SK-N-SH (cell line): ENCODE measurements around the gene STPG1. TPM values are rescaled to one million over a fixed set of nuclear protein-coding genes. Genes with fewer than 3 reads are reported as not detected.
"Not testable (repeated sequence)": the region's sequence is repeated elsewhere in the genome, so short reads cannot be mapped to it uniquely, and the experiment has no call there.

ENCODE experiments used
- CTCF ChIA-PET: fragments of 300-600, 350-600 bp; formaldehyde crosslinking; extraction: SDS; loops from one replicate; lab custom pipeline; 2021; lab: Yijun Ruan, JAX
- POLR2A ChIA-PET: fragments of 350-600 bp; sonication (Branson Sonifier 250); formaldehyde crosslinking; extraction: SDS; loops from one replicate; lab custom pipeline; 2020; ENCODE audit warnings: antibody characterized with exemption, inconsistent platforms; lab: Yijun Ruan, JAX
- DNase-seq: peaks from one replicate; pipeline ENCODE4 v3.0.0; 2012
- H2AFZ ChIP-seq: fragments of 200-600 bp; sonication (generic); 2 replicates; pipeline ENCODE4 v1.8.1; 2016; ENCODE audit warnings: antibody characterized with exemption, mild to moderate bottlenecking, low read depth
- H3F3A ChIP-seq: fragments of 200-600 bp; sonication (generic); replicated peaks from 2 replicates; pipeline ENCODE3; 2016; ENCODE audit warnings: antibody characterized with exemption, mild to moderate bottlenecking; ENCODE audit not compliant: insufficient read depth
- H3K27ac ChIP-seq, 2 experiments: fragments of 200-500 bp in 1 of 2; fragments of 200-600 bp in 1 of 2; sonication (Bioruptor generic) in 1 of 2; sonication (generic), shearing (Covaris generic) in 1 of 2; 2 replicates each; pipeline versions ENCODE4 v1.5.1 to v1.6.1; 2014 to 2016; ENCODE audit warnings: low read depth in 2 of 2, inconsistent platforms in 1 of 2, low read length in 1 of 2, mild to moderate bottlenecking in 1 of 2, mixed read lengths in 1 of 2
- H3K27me3 ChIP-seq: fragments of 200-600 bp; sonication (generic), shearing (Covaris generic); 2 replicates; pipeline ENCODE4 v1.6.1; 2016; ENCODE audit warnings: mixed run types; ENCODE audit not compliant: insufficient read depth
- H3K36me3 ChIP-seq, 2 experiments: fragments of 200-500 bp in 1 of 2; fragments of 200-600 bp in 1 of 2; sonication (Bioruptor generic) in 1 of 2; sonication (generic) in 1 of 2; replicated peaks in 1 of 2; 2 replicates each; pipeline versions ENCODE3 to v1.5.1; 2014 to 2016; ENCODE audit warnings: low read length in 1 of 2, mild to moderate bottlenecking in 1 of 2; ENCODE audit not compliant: insufficient read depth in 2 of 2, control insufficient read depth in 1 of 2
- H3K4me1 ChIP-seq, 2 experiments: fragments of 200-500 bp in 1 of 2; fragments of 200-600 bp in 1 of 2; sonication (Bioruptor generic) in 1 of 2; sonication (generic), shearing (Covaris generic) in 1 of 2; 2 replicates each; pipeline versions ENCODE4 v1.5.1 to v1.6.1; 2014 to 2016; ENCODE audit warnings: low read depth in 1 of 2, low read length in 1 of 2, mixed run types in 1 of 2; ENCODE audit not compliant: insufficient read depth in 2 of 2, control insufficient read depth in 1 of 2
- H3K4me2 ChIP-seq: fragments of 200-600 bp; sonication (generic), shearing (Covaris generic); 2 replicates; pipeline ENCODE4 v1.6.1; 2017; ENCODE audit warnings: mixed run types
- H3K4me3 ChIP-seq, 2 experiments: fragments of 200-500 bp in 1 of 2; fragments of 200-600 bp in 1 of 2; sonication (Bioruptor generic) in 1 of 2; sonication (generic), shearing (Covaris generic) in 1 of 2; 2 replicates each; pipeline versions ENCODE4 v1.5.1 to v1.8.1; 2014 to 2016; ENCODE audit warnings: low read depth in 2 of 2, inconsistent platforms in 1 of 2, low read length in 1 of 2, mild to moderate bottlenecking in 1 of 2, mixed read lengths in 1 of 2, moderate library complexity in 1 of 2
- H3K79me2 ChIP-seq: fragments of 200-600 bp; sonication (generic); 2 replicates; pipeline ENCODE4 v1.8.1; 2017; ENCODE audit warnings: mild to moderate bottlenecking; ENCODE audit not compliant: insufficient read depth
- H3K9ac ChIP-seq: fragments of 200-600 bp; sonication (generic); 2 replicates; pipeline ENCODE4 v1.6.1; 2017; ENCODE audit warnings: mixed run types
- H3K9me2 ChIP-seq: fragments of 200-600 bp; sonication (generic); 2 replicates; pipeline ENCODE4 v1.6.1; 2017; ENCODE audit warnings: mixed run types
- H3K9me3 ChIP-seq: fragments of 200-600 bp; sonication (generic); 2 replicates; pipeline ENCODE4 v1.6.1; 2017; ENCODE audit warnings: mixed run types, mild to moderate bottlenecking, moderate library complexity
- H4K20me1 ChIP-seq: fragments of 200-600 bp; sonication (generic); 2 replicates; pipeline ENCODE4 v1.6.1; 2017; ENCODE audit warnings: mild to moderate bottlenecking, mixed run types; ENCODE audit not compliant: insufficient read depth
- CHD2 ChIP-seq: fragments of 150-350 bp; IDR thresholded peaks from 2 replicates; pipeline ENCODE4 v1.6.1; 2018; ENCODE audit warnings: low read length; ENCODE audit not compliant: partially characterized antibody
- FOSL2 ChIP-seq: IDR thresholded peaks from 2 replicates; pipeline ENCODE4 v1.4.0; 2012; ENCODE audit warnings: low read depth, mild to moderate bottlenecking, moderate library complexity, borderline replicate concordance
- IRF3 ChIP-seq: fragments of 150-350 bp; IDR thresholded peaks from 2 replicates; pipeline ENCODE4 v1.6.1; 2016; ENCODE audit warnings: mild to moderate bottlenecking, low read depth, low read length
- MEF2A ChIP-seq: IDR thresholded peaks from 2 replicates; pipeline ENCODE4 v1.4.0; 2012; ENCODE audit warnings: low read depth, borderline replicate concordance
- NRF1 ChIP-seq: IDR thresholded peaks from 2 replicates; pipeline ENCODE4 v1.6.1; 2012; ENCODE audit warnings: low read depth, mild to moderate bottlenecking, low read length
- PBX3 ChIP-seq: IDR thresholded peaks from 2 replicates; pipeline ENCODE4; 2012
- RFX5 ChIP-seq: IDR thresholded peaks from 2 replicates; pipeline ENCODE4 v1.6.1; 2012; ENCODE audit warnings: mild to moderate bottlenecking, improper control_type of control experiment, low read length
- TCF12 ChIP-seq: IDR thresholded peaks from 2 replicates; pipeline ENCODE4 v1.4.0; 2012
- TEAD4 ChIP-seq: IDR thresholded peaks from 2 replicates; pipeline ENCODE4 v1.4.0; 2012; ENCODE audit warnings: mild to moderate bottlenecking, borderline replicate concordance; ENCODE audit not compliant: insufficient read depth
- WGBS: methylation state at CpG from one replicate; pipeline ENCODE4 v1.1.6; 2017; ENCODE audit warnings: low lambda C conversion rate; 5-methylcytosine and 5-hydroxymethylcytosine counted together
- polyA plus RNA-seq, 3 experiments: library from polyadenylated mRNA; depleted of rRNA; stranded (reverse); fragments of >200 nt; gene quantifications; 2 replicates each; pipeline ENCODE4 v1.2.3, GENCODE V29; 2012
- TF ChIP-seq, protein P1 (sequence below): fragments of 200-600 bp; sonication (generic); IDR thresholded peaks from 2 replicates; pipeline ENCODE4 v1.6.1; 2017; ENCODE audit warnings: antibody characterized with exemption, mild to moderate bottlenecking, moderate library complexity

The STPG1 gene
- polyA plus RNA-seq, 1 of the 3 experiments (the other 2 are of a cell fraction): 8.7 TPM

DNA sequence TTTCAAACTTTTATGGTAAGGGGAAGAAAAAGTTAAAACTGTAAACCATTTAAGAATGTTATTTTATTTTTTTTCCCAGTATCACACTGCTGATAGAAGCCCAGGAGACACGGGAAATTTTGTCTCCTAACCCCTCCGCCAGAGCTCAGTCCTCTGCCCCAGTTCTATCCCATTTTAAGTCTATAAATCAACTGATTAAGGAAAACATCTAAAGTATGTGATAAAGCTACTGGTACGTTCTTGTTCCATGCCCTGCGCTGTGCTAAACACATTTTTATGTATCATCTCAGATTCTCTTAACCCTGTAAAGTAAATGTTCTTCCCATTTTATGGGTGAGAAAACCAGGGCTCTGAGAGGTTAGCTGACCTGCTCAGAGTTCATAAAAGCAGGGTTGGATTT lies 36.7 kb upstream of the STPG1 start:
- Histone ChIP-seq H3K27me3 (no peaks in the 10 kb centered on the region), H3K36me3 (peaks cover 6 to 7% of the 10 kb centered on the region in 2 experiments), H3K9ac (no peak overlapping the region), H3K4me1 (no peaks in the 10 kb centered on the region; a peak in 1 of 4 replicates), H3K79me2 (no peaks in the 10 kb centered on the region), H2AFZ (no peak overlapping the region), H3F3A (no peaks in the 10 kb centered on the region), H3K4me2 (no peak overlapping the region), H4K20me1 (no peaks in the 10 kb centered on the region), H3K4me3 (no peak overlapping the region), H3K27ac (no peak overlapping the region), H3K9me3 (no peaks in the 10 kb centered on the region), H3K9me2 (no peaks in the 10 kb centered on the region)
- WGBS: 75% methylated on average over 4 of the region's 4 CpGs
- no peak for DNase-seq
- ChIA-PET CTCF (no interaction called here), POLR2A (no interaction called here)
- no peak for TF ChIP-seq MEF2A

GRCh38 chr1:24446446-24446845 lies 32.9 kb upstream of the STPG1 start:
- H3K27me3 ChIP-seq, DNase-seq, H3K9ac ChIP-seq, H3K79me2 ChIP-seq, H3K4me2 ChIP-seq, H4K20me1 ChIP-seq, H3K27ac ChIP-seq, H3K4me3 ChIP-seq, H3F3A ChIP-seq, H3K36me3 ChIP-seq, H3K9me2 ChIP-seq, H3K9me3 ChIP-seq, POLR2A ChIA-PET, H2AFZ ChIP-seq, H3K4me1 ChIP-seq: not testable (repeated sequence)
- WGBS: 77% methylated on average over 2 of the region's 2 CpGs
- CTCF ChIA-PET: interaction anchor here (1.3 kb wide), 1 partner anchor 81 kb away, joined by 3 read pairs; no protein-coding TSS in a partner anchor

- no peak overlapping the region for H2AFZ ChIP-seq
- H3K79me2 ChIP-seq: no peaks in the 10 kb centered on the region
- H3K9me3 ChIP-seq: no peaks in the 10 kb centered on the region
- no peaks in the 10 kb centered on the region for H3K27me3 ChIP-seq
- no peaks in the 10 kb centered on the region for H3F3A ChIP-seq
- WGBS: 59% methylated on average over 2 of the region's 2 CpGs
- TF ChIP-seq PBX3 (peak; percentile 66; the same call in 1 of the 2 replicates), TCF12 (peak; percentile 11; the same call in 1 of the 2 replicates), NRF1 (no peak)
- ChIA-PET CTCF (interaction anchor here (1.0 to 2.9 kb wide), 2 partner anchors 28 to 293 kb away, joined by 3 to 16 read pairs; partner anchors contain the start of gene NIPAL3), POLR2A (no interaction called here)
- H3K4me3 ChIP-seq: no peak overlapping the region
- no peaks in the 10 kb centered on the region for H4K20me1 ChIP-seq
- peaks cover 0 to 8% of the 10 kb centered on the region in 2 experiments for H3K36me3 ChIP-seq
- no peak overlapping the region for H3K9ac ChIP-seq
- no peak for DNase-seq
- no peaks in the 10 kb centered on the region for H3K9me2 ChIP-seq
- peak overlapping the region; percentile 2; the same call in 1 of the 2 replicates for H3K4me2 ChIP-seq
- peaks cover 0 to 14% of the 10 kb centered on the region in 2 experiments; a peak in 1 of 4 replicates for H3K4me1 ChIP-seq
- H3K27ac ChIP-seq: peak overlapping the region in 1 of 2 experiments; percentile 34; a peak in 2 of 4 replicates
Observed at GRCh38 chr1:24443241-24443656, 29.7 kb upstream of the STPG1 start.

- Histone ChIP-seq H2AFZ (no peak overlapping the region), H3K9ac (no peak overlapping the region), H3K4me1 (peaks cover 0 to 19% of the 10 kb centered on the region in 2 experiments; a peak in 1 of 4 replicates), H3K9me3 (no peaks in the 10 kb centered on the region), H3K27ac (peak overlapping the region in 1 of 2 experiments; percentile 34; a peak in 1 of 4 replicates), H3K4me3 (no peak overlapping the region), H3K79me2 (no peaks in the 10 kb centered on the region), H3K27me3 (no peaks in the 10 kb centered on the region), H3K9me2 (no peaks in the 10 kb centered on the region), H3K4me2 (peak overlapping the region; percentile 2; the same call in 1 of the 2 replicates), H4K20me1 (no peaks in the 10 kb centered on the region), H3F3A (no peaks in the 10 kb centered on the region), H3K36me3 (peaks cover 0 to 8% of the 10 kb centered on the region in 2 experiments)
- no peak for DNase-seq
- ChIA-PET POLR2A (no interaction called here), CTCF (interaction anchor here (0.6 to 2.9 kb wide), 5 partner anchors 28 to 405 kb away, joined by 3 to 16 read pairs (median 4); partner anchors contain the start of gene NIPAL3)
- TF ChIP-seq CHD2 (no peak), TEAD4 (no peak), RFX5 (no peak), FOSL2 (no peak), IRF3 (no peak)
- TF ChIP-seq, protein P1, sequence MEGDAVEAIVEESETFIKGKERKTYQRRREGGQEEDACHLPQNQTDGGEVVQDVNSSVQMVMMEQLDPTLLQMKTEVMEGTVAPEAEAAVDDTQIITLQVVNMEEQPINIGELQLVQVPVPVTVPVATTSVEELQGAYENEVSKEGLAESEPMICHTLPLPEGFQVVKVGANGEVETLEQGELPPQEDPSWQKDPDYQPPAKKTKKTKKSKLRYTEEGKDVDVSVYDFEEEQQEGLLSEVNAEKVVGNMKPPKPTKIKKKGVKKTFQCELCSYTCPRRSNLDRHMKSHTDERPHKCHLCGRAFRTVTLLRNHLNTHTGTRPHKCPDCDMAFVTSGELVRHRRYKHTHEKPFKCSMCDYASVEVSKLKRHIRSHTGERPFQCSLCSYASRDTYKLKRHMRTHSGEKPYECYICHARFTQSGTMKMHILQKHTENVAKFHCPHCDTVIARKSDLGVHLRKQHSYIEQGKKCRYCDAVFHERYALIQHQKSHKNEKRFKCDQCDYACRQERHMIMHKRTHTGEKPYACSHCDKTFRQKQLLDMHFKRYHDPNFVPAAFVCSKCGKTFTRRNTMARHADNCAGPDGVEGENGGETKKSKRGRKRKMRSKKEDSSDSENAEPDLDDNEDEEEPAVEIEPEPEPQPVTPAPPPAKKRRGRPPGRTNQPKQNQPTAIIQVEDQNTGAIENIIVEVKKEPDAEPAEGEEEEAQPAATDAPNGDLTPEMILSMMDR: no peak
Observed at GRCh38 chr1:24442764-24443163, 29.2 kb upstream of the STPG1 start.
